GM06990 (cell line): ENCODE measurements around the gene HFE.
"Not testable (repeated sequence)": the region's sequence is repeated elsewhere in the genome, so short reads cannot be mapped to it uniquely, and the experiment has no call there.

Experiments used
- DNase-seq: peaks from one replicate; pipeline ENCODE4 v3.0.0-alpha.2; 2011; ENCODE audit not compliant: insufficient read length; ENCODE audit errors: extremely low read depth
- H3K27me3 ChIP-seq: replicated peaks from 2 replicates; pipeline ENCODE4 v1.6.0; 2011; ENCODE audit warnings: low read length; ENCODE audit not compliant: control insufficient read depth, insufficient read depth
- H3K36me3 ChIP-seq: 2 replicates; pipeline ENCODE4 v1.5.1; 2011; ENCODE audit warnings: low read length; ENCODE audit not compliant: control insufficient read depth, insufficient read depth
- H3K4me3 ChIP-seq: replicated peaks from 2 replicates; pipeline ENCODE4 v1.5.1; 2011; ENCODE audit warnings: low read depth, mild to moderate bottlenecking, control low read depth, low read length
- TF ChIP-seq, protein P1 (sequence below): IDR thresholded peaks from 2 replicates; pipeline ENCODE4 v1.5.1; 2011; ENCODE audit warnings: low read length, control low read depth, mild to moderate bottlenecking, inconsistent platforms; ENCODE audit not compliant: insufficient read depth, poor library complexity, severe bottlenecking

HFE gene

GRCh38 chr6:26045065-26045927 is 41.9 kb upstream of the HFE start:
- Histone ChIP-seq H3K36me3 (no peaks in the 10 kb centered on the region), H3K27me3 (no peaks in the 10 kb centered on the region), H3K4me3 (peak overlapping the region; percentile 64)
- DNase-seq: peak; percentile 97
- TF ChIP-seq, protein P1, sequence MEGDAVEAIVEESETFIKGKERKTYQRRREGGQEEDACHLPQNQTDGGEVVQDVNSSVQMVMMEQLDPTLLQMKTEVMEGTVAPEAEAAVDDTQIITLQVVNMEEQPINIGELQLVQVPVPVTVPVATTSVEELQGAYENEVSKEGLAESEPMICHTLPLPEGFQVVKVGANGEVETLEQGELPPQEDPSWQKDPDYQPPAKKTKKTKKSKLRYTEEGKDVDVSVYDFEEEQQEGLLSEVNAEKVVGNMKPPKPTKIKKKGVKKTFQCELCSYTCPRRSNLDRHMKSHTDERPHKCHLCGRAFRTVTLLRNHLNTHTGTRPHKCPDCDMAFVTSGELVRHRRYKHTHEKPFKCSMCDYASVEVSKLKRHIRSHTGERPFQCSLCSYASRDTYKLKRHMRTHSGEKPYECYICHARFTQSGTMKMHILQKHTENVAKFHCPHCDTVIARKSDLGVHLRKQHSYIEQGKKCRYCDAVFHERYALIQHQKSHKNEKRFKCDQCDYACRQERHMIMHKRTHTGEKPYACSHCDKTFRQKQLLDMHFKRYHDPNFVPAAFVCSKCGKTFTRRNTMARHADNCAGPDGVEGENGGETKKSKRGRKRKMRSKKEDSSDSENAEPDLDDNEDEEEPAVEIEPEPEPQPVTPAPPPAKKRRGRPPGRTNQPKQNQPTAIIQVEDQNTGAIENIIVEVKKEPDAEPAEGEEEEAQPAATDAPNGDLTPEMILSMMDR: peak; percentile 42

GRCh38 chr6:26045928-26046368 is 41.3 kb upstream of the HFE start:
- TF ChIP-seq, protein P1: no peak
- no peaks in the 10 kb centered on the region for H3K36me3 ChIP-seq
- peak overlapping the region; percentile 55; the same call in 1 of the 2 replicates for H3K4me3 ChIP-seq
- DNase-seq: peak; percentile 63
- no peaks in the 10 kb centered on the region for H3K27me3 ChIP-seq

DNA sequence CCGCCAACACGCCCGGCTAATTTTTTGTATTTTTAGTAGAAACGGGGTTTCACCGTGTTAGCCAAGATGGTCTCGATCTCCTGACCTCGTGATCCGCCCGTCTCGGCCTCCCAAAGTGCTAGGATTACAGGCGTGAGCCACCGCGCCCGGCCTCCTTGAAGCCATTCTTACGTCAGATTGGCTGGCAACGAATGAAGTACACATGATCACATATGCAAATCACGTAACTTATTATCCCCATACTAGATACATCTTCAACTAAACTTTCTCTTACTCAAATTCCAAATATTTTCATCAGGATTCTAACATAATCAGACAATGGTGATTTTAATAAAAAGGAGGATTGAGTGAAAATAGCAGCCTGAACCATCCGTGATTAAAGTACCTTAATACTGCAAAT is 39.9 kb upstream of the HFE start:
- H3K27me3 ChIP-seq, DNase-seq, H3K36me3 ChIP-seq, H3K4me3 ChIP-seq: not testable (repeated sequence)

DNA sequence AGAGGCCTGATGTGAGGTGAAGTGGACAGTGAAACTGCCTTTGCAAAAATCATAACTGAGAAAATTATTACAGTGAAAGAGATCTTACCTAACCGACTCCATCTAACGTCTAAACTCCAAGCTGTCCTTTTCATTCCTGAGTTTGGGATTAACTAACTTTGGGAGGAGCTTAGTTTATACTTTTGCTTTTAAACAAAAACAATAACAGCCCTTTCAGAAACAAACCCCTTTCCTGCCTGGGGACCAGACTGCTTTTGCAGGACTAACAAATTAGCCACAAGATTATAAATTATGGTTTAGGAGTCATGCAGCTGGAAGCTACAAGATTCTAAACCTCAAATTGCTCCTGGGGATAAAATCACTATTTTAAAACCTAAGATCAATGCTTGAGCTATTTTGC is 38.6 kb upstream of the HFE start:
- no peaks in the 10 kb centered on the region for H3K27me3 ChIP-seq
- H3K36me3 ChIP-seq: no peaks in the 10 kb centered on the region
- TF ChIP-seq, protein P1: no peak
- H3K4me3 ChIP-seq: no peak overlapping the region
- no peak for DNase-seq

GRCh38 chr6:26051665-26052310 is 35.4 kb upstream of the HFE start:
- DNase-seq: no peak

DNA sequence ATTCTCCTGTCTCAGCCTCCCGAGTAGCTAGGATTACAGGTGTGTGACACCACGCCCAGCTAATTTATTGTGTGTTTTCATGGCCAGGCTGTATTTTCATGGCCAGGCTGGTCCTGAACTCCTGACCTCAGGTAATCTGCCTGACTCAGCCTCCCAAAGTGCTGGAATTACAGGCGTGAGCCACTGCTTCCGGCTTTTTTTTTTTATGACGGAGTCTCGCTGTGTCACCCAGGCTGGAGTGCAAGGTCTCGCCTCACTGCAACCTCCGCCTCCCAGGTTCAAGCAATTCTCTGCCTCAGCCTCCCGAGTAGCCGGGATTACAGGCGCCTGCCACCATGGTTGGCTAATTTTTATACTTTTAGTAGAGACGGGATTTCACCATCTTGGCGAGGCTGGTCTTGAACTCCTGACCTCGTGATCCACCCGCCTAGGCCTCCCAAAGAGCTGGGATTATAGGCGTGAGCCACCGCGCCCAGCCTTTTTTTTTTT is 34.4 kb upstream of the HFE start:
- not testable (repeated sequence) for H3K4me3 ChIP-seq, H3K27me3 ChIP-seq, H3K36me3 ChIP-seq, DNase-seq

More at GRCh38 chr6:26051665-26052310, 35.4 kb upstream of the HFE start:
- H3K27me3 ChIP-seq: no peaks in the 10 kb centered on the region
- H3K36me3 ChIP-seq: no peaks in the 10 kb centered on the region
- TF ChIP-seq, protein P1: no peak
- no peak overlapping the region for H3K4me3 ChIP-seq
